NCI-H2107 (cell line): ENCODE measurements around the gene CTNND2.
"Not testable (repeated sequence)": the region's sequence is repeated elsewhere in the genome, so short reads cannot be mapped to it uniquely, and the experiment has no call there.

ENCODE experiments used
- DNase-seq: peaks from one replicate; lab custom pipeline; 2025; lab: John Stamatoyannopoulos, UW

The CTNND2 gene

DNA sequence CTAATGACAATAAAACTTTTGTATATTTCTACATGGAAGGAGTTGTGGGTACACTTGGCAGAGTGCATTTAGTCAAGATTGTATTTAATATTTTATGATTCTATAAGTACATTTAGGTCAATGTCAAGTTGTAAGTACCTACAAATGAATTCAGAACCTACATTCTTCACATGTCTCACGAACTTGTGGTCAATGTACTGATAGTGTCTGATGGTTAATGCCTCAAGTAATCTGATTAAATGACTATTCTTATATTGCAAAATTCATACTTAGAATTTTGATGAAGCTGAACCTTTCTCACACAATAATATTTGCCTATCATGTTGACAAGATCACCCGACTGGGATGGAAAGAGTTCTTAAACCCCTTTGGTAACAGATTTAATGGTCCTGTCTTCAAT, 444.5 kb downstream of the CTNND2 start:
- DNase-seq = no peak

DNA sequence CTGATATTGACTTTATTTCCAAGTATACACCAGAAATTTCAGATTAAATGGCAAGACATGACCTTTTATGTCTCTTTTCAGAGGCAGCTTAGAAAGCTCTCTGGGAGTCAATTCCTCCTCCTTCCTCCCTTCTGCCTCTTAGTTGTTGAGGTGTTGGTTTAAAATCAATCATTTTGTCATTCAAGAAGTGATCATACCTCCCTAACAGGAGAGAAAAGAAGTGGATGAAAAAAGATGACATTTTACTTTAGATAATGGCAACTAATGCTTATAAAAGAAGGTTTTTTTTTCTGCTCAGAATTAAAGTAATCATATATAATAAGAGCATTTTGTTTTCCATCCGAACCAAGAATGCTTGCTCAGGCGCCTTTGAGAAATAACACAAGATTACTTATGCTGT, 448.7 kb downstream of the CTNND2 start:
- DNase-seq = no peak

DNA sequence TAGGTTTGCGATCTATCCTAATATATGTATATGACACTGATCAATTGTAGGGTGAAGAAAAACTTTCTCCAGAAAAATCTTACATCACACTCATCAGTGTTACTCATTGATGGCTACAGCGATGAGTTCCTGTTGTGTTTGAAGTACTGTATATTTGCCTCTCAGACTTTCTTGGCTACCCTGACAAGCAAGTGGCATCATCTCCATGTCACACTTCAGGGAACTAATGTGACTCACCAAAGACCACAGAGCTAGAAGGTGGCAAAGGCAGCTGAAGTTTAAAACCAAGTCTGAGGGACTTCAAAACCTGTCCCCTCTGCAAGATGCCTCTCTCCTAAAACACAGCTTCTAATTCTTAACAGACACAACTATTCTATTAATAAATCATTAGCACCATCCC, 451.4 kb downstream of the CTNND2 start:
- DNase-seq = no peak

DNA sequence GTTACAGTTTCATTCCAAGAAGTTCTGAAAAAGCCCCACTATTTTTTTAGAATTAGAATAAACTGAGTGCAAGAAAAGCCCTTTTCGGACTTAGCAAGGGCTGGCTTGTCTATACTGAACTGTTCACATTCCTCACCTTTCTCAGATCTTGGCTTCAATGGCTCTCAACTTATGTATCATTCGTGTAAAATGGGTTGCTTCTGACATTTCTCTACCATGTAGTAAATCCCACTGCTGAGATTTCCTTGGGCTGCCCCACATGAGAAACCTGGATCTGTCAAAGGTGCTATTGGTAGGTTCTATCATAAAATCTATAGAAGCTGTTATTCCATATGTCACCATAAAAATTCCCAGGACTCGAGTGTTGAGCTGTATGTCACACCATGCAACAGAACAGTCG, 454.3 kb downstream of the CTNND2 start:
- DNase-seq = no peak

DNA sequence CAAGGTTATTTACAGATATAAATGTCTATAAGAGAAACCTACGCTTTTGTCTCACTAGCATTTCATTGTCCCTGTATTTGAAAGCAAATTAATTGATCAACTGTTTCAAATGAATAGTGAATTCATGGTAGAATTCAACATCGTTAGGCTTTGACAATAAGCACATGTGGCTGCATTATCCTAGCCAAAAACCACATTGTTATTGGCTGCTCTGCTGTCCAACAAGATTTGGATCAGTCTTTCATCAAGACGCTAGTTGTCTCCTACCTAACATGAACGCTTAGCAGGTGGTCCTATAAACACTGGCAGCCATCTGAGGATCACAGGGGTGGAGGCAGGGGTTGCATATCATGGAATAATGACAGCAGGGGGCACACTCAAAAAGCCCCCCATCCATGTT, 455.0 kb downstream of the CTNND2 start:
- no peak for DNase-seq

DNA sequence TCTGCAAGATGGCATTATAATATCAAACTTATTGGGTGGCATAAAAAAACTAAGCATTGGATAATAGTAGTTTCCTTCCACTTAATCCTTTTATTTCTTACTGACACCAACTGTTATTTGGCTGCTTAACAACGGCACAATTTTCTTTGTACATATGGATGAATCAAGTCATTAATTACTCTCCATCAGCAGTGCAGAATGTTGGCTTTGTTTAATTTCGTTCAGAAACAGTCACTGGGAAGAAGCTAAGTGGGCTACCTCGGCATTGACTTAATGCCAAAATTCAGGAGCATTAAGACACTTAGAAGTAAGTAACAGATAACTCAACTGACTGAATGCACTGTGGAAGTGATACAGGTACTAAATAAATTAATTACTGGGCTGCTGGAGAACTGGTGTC, 460.4 kb downstream of the CTNND2 start:
- DNase-seq = no peak

DNA sequence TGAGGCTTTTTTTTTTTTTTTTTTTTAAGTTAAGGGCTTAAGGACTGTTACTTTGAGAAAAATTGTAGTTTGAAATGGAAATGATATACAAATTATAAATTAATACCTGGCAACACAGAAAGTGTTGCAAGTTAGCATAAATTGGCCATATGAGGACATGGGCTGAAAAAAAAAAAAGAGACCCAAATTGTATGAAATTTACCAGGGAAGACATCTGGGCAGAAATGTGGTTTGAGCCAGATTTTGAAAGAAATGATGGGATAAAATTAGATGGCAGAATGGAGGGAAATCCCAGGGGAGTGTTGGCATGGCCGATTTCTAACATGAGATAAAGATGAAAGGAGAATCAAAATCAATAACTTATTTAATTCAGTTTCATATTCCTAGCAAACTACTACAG, 472.1 kb downstream of the CTNND2 start:
- no peak for DNase-seq

DNA sequence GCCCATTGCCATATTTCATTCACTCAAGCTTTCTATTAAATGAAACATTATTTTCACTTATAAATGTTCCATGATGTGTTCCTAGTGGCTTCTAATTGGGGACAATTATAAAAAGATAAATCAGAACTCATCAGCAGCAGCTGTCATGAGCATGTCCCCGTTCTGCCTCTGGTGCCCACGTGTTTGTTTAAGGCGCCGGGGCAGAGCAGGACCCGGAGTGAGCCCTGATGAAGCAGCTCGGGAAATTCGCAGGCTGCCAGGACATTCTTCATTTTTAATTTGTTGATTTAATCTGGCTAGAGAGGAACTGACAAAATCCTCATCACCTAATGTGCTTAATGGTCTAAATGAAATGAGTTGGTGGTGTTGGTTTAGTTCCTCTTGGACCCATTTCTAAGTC, 475.0 kb downstream of the CTNND2 start:
- no peak for DNase-seq

DNA sequence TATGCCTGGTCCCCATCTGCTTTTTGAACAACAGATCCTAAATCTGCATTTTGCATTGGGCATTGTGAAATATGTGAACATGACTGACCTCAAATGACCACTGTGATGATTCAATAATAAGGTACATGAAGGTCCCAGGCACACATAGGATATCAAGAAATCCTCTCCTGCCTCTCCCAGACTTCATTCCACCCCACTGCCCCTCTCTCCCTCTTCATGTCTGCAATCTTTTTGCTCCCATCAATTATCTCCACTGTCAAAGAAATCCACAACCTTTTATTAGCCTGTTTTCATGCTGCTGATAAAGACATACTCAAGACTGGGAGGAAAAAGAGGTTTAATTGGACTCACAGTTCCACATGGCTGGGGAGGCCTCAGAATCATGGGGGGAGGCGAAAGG, 476.7 kb downstream of the CTNND2 start:
- no peak for DNase-seq

DNA sequence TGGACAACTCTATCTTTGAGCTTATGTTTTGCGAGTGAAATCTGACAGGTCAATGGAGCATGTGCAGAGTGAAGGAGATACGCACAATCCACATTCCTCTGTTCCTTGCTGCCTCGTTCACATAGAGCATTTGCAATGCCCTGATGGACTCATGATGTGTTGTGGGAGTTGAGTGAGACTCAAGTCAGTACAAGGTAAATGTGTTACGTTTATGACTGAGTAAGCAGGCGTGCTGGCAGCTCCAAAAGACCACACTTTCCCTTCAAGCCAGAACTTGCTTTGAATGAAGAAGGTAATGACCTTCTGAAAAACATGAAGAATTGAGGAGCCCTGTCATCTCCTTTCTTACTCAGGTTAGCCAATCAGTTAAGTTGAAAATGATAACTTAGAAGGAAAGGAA, 477.8 kb downstream of the CTNND2 start:
- DNase-seq = no peak

DNA sequence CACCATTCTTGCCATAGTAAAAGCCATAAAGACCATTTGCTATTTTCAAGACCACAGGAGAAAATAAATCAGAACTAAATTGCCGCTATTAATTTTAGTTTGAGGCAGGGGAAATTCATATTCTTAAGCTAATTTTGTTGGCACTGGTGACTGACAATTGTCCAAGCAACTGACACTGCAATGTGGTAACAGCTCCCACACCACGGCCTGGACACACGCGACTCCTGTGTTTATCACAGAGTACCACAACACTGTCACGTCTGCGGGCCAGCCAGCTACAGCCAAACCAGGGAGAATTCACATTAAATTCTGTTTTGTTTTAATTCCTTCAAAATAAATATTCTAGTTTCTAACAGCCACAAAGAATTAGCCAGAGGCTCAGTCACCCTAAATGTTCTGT, 481.9 kb downstream of the CTNND2 start:
- DNase-seq = no peak

DNA sequence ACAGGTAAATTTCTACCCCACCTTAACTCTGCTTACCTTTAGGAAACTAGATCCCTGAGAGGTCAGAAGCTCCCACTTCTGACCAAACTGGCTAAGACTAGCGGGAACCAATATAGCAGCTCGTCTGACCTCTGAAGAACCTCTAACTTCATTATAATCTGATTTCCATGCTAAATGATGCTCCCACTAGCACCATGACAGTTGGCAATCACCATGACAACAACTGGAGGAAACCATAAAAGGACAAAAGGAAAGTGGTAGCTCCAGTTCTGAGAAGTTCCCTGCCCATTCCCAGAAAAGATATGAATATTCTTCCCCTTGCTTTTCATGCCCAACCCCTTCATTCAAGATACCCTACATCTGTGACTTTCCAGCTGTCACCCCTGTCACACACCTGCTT, 483.3 kb downstream of the CTNND2 start:
- no peak for DNase-seq

DNA sequence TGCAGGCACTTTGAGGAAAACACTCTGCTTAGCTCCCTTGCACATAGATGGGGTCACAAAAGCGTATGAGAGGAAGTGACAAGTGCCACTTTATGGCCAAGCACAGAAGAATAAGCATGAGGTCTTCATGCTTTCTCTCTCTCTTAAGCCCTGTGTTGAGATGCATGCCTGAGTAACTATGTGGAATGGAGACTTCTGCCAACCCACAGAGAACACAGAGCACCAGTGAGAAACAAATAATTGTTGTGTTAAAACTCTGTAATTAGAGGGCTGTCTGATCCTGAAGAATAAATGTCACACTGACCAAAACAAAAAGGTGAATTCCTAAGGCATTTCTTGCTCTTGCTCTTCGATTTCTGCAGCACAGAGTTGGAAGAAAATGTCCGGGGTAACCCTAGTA, 488.5 kb downstream of the CTNND2 start:
- DNase-seq = no peak

DNA sequence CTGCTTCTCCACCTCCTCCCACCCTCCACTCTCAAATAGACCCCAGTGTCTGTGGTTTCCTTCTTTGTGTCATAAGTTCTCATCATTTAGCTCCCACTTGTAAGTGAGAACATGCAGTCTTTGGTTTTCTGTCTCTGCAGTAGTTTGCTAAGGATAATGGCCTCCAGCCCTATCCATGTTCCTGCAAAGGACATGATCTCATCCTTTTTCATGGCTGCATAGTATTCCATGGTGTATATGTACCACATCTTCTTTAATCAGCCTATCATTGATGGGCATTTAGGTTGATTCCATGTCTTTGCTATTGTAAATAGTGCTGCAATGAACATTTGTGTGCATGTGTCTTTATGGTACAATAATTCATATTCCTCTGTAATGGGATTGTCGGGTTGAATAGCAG, 489.5 kb downstream of the CTNND2 start:
- DNase-seq = not testable (repeated sequence)

DNA sequence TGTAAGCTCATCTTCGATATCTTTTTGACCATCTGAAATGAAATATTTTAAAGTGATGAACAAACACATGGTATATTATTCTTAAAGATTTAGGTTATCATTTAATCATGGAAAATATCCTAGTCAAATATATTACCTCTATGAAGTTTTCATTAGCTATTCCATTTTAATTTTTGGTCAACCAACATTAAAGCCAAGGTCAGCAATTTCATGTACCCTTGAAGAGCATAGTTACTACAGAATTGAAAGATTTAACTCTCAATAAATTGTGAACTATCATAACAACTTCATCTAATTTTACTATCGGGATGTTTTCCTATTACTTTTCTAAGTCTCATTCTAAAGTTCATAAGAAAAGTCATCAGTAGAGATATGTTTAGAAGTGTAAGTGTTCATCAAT, 492.6 kb downstream of the CTNND2 start:
- no peak for DNase-seq

DNA sequence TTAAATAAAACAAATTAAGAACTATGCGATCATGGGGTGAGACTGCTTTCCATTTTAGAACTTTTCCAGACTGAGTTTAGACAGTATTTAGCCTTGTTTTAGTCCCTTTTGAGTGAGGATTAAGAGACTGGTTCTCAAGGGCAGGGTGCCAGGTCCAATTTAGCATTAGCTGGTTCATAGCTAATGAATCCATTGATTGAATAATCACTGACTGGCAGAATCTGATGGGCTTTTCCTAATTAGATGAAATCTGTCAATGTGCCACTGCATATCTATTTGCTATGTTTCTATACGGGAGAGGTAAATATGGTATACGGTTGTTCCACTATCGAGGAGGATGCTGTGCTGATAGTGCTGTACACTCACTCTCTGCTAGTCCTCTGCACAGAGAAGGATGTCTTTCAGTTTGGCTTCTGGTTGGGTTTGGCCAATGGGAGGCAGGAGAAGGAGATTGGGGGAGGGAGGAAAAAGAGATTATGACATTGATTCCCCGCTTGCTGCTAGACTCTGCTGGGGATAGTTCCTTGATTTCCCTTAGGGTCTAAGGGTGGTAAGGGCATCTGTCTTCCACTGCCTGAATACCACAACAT, 496.6 kb downstream of the CTNND2 start:
- DNase-seq = no peak

DNA sequence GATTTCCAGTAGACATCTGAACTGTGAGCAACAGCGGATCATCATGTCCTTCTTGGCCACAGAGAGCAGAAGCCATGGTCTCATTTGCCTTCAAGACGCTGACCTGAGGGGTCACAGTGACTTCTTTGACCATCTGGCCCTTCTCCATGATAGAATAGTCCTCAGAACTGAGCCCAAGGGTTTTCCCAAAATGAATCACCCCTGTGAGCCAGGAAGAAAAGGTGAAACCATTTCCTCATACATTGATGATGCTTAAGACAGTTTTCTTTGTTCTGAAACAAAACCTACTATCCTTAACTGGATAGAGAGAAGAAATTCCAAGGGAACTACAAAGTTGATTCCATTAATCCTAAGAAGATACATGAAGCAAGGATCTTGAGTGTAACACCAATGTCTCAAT, 503.9 kb downstream of the CTNND2 start:
- no peak for DNase-seq

DNA sequence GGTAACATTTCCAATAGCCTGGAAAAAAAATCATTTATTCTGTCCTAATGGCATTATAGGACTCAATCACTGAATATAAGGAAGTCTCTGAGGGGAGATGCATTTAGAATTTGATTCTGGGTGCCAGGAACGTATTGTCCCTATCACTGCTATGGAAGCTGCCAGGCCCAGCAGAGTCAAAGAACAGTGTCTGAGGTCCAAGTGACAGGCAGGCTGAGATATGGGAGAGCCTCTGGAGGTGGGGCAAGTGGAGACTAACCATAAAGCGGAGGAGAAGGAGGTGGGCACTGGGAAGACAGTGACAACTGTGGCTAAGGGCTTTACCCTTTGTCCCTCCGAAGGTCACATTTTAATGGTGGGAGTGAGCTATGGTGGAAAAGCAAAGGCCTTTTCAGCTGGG, 505.5 kb downstream of the CTNND2 start:
- DNase-seq = no peak

DNA sequence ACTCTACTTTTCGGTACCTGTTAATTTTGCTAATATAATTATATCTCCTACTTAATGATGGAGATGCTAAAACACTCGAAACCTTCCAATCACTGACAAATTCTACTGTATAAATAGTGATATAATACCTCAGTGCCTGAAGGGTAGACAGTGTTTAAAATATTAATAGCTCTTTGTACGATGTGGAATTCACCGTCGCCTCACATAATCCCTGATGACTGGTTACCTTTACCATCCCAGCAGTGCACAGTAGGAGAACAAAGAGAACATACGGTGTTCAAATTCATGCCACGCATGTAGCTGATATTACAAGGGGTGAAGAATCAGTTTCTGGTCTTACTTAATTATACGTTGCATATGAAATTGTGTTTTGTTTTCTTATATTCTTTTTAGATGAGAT, 506.7 kb downstream of the CTNND2 start:
- no peak for DNase-seq

DNA sequence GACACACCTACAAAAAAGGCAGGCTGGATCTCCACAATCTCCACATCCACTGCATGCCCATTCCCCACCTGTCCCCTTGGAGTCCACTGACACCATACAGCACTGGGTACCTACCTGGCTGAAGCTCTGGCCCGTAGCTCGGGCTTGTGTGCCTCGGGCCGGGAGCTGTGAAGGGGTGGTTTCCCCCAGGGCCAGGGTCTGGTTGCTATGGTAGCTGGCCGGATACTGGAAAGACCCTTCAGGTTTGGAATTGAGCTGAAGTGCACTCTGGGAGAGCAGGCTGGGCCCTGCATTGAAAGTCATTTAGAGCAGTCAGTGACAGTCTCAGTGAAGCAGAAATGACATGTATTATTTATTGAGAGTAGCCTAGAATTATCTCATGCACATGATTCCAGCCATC, 507.3 kb downstream of the CTNND2 start:
- no peak for DNase-seq

DNA sequence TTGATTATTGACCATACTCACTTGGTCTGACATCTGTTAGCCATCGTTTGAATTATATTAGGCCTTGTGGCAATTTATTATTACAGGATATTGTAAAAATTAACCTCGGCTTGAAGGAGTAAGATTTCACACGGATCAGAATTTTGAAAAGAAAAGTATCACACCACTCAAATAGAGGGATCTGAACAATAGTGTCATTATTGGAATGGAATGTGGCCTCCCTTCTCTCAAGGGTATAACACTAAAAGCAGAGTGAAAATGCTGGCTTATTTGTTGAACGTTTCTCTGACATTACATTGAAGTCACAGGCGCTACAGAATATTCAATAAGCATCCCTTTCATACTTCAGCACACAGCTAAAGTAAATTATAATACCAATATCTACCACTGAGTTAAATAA, 509.3 kb downstream of the CTNND2 start:
- DNase-seq = no peak

DNA sequence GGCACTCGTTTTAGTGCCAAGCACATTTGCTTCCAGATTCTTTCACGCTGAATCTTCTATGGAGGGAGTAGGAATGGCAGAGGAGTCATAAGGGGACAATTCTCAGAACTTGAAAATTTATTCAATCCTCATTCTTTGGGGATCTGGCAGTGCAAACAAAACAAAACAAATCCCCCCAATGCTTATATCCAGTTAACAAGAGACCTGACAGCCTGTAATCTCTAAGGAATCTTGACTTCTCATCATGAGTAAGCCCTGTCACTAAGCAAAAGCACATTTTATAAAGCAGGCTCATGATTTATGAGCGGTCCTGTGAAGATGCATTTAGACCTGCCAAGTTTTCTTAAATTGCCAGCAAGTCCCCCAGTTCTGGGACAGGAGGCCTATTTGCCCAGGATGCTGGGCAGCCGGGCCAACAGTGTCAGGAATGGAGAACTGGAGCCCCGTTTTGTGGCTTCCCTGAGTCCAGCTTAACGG, 513.9 kb downstream of the CTNND2 start:
- DNase-seq = no peak

DNA sequence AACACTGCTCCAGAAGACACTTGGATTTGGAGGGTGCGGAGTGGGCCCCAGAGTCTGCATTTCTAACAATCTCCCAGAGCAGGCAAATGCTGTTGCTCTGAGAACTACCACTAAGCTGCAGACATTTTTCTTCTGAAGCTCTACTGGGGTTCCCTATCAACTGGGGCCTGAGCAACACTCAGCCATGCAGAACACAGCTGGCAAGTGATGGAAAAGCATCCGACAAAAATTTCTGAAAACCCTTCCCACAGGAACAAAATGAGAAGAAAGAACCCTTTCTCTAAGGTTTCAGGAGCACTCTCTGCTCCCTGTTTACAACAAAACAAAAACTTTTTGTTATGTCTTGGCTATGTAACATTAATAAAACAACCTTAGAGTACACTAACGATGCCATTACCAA, 516.9 kb downstream of the CTNND2 start:
- DNase-seq = no peak

DNA sequence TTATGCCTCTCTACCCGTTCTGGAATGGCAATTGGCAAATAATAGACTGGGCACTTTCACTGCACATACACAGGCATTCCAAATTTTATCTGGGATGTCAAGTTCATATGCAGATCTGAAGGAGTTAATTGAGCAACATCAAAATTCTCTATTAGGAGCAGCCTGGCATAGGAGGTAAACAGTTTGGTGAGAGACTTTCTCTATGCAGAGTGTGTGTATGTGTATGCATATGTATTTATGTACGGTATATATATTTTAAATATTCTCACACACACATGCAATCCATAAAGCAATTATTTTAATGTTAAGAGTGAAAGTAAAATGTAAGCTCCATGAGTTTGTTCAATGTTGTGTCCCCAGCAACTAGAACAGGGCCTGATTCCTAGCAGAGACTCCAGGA, 517.8 kb downstream of the CTNND2 start:
- DNase-seq = no peak

DNA sequence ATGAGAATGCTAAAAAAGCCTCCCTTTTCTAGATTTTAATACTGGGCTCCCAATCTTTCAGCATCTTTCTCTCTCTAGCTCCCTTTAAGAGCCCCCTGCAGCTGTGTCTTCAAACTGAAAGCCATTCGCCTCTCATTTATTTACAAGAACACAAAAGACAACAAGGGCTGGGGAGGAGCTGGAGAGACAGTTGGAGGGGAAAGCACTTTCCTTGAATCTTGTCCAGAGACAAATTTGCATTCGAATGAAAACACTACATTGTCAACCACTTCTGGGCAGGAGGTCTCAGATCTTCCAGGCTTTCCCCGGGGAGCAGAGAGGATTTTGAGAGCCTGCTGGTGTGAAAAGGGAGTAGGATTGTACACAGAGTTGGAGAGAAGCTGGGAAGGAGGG, 518.3 kb downstream of the CTNND2 start:
- no peak for DNase-seq
